Glutamatergic neuron (in vitro differentiated cells): ENCODE results near the gene CEP63. TPM values are rescaled to one million over a fixed set of nuclear protein-coding genes. Genes with fewer than 3 reads are reported as not detected.

Source experiments
- DNase-seq: peaks from one replicate; pipeline ENCODE4 v3.0.0; 2022
- H3K27ac Mint-ChIP-seq: one replicate; pipeline ENCODE4 v1.8.0; 2020; ENCODE audit warnings: mild to moderate bottlenecking, mixed read lengths, inconsistent platforms; ENCODE audit not compliant: unreplicated experiment
- H3K27me3 Mint-ChIP-seq: one replicate; pipeline ENCODE4 v1.8.0; 2020; ENCODE audit warnings: mild to moderate bottlenecking, moderate library complexity, mixed read lengths, inconsistent platforms; ENCODE audit not compliant: unreplicated experiment
- H3K36me3 Mint-ChIP-seq: one replicate; pipeline ENCODE4 v1.8.0; 2020; ENCODE audit warnings: mild to moderate bottlenecking, mixed read lengths, inconsistent platforms; ENCODE audit not compliant: unreplicated experiment
- H3K4me1 Mint-ChIP-seq: one replicate; pipeline ENCODE4 v1.8.0; 2020; ENCODE audit warnings: mild to moderate bottlenecking, low read depth, mixed read lengths, inconsistent platforms; ENCODE audit not compliant: unreplicated experiment
- H3K4me3 Mint-ChIP-seq: one replicate; pipeline ENCODE4 v1.8.0; 2020; ENCODE audit warnings: mild to moderate bottlenecking, mixed read lengths, inconsistent platforms; ENCODE audit not compliant: unreplicated experiment
- H3K9me3 Mint-ChIP-seq: one replicate; pipeline ENCODE4 v1.8.0; 2020; ENCODE audit warnings: mild to moderate bottlenecking, moderate library complexity, mixed read lengths, inconsistent platforms; ENCODE audit not compliant: unreplicated experiment
- total RNA-seq: library from RNA; stranded (reverse); fragmentation: NEBNext Ultra II Directional; extraction: Animal tissue kit (Norgen Biotek cat#: 25700); gene quantifications from one replicate; pipeline ENCODE4 v1.2.1, GENCODE V29; 2021; ENCODE audit not compliant: unreplicated experiment
- TF ChIP-seq, protein P1 (sequence below): fragments of 200-600 bp; sonication (generic); IDR thresholded peaks from one replicate; pipeline ENCODE4 v1.5.0; 2021; ENCODE audit not compliant: partially characterized antibody, unreplicated experiment

CEP63 gene
- total RNA-seq, 1 donor from 2014 or later = 37.8 TPM

DNA sequence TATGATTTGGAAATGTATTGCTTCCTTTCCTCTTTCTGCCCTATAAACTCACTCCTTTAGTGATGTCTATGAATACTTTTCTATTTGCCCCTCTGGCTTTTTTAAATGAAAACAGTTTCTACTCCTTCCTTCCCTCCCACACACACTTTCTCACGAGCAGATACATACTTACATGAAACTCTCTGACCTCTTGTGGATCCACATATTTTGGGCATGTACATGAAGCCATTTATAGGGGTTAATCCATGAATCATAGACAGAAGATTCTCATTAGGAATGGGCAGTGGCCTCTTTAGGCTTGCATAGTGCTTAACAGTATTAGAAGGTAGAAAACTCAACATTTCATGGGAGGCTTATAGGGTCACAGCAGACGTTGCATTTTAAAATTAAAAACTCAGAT lies 24.9 kb upstream of the CEP63 start:
- peaks cover 6% of the 10 kb centered on the region for H3K4me1 Mint-ChIP-seq
- DNase-seq = no peak
- H3K27me3 Mint-ChIP-seq = peaks cover 1% of the 10 kb centered on the region
- no peaks in the 10 kb centered on the region for H3K9me3 Mint-ChIP-seq
- H3K27ac Mint-ChIP-seq = no peak overlapping the region
- no peak overlapping the region for H3K4me3 Mint-ChIP-seq
- no peaks in the 10 kb centered on the region for H3K36me3 Mint-ChIP-seq
- TF ChIP-seq, protein P1, sequence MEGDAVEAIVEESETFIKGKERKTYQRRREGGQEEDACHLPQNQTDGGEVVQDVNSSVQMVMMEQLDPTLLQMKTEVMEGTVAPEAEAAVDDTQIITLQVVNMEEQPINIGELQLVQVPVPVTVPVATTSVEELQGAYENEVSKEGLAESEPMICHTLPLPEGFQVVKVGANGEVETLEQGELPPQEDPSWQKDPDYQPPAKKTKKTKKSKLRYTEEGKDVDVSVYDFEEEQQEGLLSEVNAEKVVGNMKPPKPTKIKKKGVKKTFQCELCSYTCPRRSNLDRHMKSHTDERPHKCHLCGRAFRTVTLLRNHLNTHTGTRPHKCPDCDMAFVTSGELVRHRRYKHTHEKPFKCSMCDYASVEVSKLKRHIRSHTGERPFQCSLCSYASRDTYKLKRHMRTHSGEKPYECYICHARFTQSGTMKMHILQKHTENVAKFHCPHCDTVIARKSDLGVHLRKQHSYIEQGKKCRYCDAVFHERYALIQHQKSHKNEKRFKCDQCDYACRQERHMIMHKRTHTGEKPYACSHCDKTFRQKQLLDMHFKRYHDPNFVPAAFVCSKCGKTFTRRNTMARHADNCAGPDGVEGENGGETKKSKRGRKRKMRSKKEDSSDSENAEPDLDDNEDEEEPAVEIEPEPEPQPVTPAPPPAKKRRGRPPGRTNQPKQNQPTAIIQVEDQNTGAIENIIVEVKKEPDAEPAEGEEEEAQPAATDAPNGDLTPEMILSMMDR = no peak

DNA sequence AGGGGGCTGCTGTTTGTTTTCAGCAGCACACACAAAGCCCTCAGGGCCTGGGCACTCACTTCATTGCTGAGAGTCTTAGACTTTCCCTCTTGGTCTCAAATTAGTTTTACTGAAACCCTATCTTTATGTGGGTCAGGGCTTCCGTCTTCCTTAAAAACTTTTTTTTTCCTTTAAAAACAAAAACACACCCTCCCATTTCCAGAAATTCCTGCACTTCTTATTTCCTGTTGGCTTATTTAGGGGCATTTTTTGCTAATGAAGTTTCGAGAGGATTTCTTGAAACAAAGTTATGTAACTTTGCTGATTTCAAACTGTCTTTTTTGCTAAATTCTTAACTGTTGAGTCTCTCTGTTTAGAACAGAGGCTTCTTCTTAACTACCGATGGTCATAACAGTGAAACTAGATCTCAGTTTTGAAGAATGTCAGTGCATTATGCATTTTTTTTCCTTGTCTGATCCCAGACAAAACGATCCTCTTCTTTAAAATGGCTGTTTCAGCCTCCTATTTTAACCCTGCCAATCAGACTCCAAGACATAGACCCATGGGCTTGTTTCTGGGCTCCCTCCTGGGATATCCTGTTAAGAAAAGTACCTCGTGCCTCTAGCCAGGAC lies 23.4 kb upstream of the CEP63 start:
- Mint-ChIP-seq H3K27ac (no peak overlapping the region), H3K36me3 (no peaks in the 10 kb centered on the region), H3K27me3 (peaks cover 1% of the 10 kb centered on the region), H3K4me3 (no peak overlapping the region), H3K9me3 (no peaks in the 10 kb centered on the region), H3K4me1 (peaks cover 7% of the 10 kb centered on the region)
- TF ChIP-seq, protein P1 = no peak
- no peak for DNase-seq

DNA sequence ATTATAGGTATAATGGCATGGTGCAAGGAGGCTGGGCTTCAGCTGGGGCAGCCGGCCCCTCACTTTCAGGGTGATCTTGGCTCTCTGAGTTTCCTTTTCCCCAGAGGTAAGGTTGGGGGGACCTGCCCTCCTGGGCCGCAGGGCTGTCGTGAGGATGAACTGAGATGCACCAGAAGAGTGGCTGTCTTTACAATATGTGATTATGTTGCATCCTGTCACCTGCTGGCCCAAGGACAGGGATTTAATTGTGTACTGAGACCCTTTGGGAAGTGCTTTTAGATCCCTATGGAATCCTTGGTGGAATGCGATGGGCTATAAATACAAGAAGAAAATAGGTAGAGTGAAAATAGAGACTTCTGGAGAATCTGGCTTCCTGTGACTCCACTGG lies 22.2 kb upstream of the CEP63 start:
- H3K27me3 Mint-ChIP-seq = peaks cover 1% of the 10 kb centered on the region
- no peaks in the 10 kb centered on the region for H3K9me3 Mint-ChIP-seq
- H3K4me3 Mint-ChIP-seq = no peak overlapping the region
- no peak for DNase-seq
- no peak overlapping the region for H3K27ac Mint-ChIP-seq
- peaks cover 11% of the 10 kb centered on the region for H3K4me1 Mint-ChIP-seq
- H3K36me3 Mint-ChIP-seq = no peaks in the 10 kb centered on the region
- TF ChIP-seq, protein P1 = no peak

DNA sequence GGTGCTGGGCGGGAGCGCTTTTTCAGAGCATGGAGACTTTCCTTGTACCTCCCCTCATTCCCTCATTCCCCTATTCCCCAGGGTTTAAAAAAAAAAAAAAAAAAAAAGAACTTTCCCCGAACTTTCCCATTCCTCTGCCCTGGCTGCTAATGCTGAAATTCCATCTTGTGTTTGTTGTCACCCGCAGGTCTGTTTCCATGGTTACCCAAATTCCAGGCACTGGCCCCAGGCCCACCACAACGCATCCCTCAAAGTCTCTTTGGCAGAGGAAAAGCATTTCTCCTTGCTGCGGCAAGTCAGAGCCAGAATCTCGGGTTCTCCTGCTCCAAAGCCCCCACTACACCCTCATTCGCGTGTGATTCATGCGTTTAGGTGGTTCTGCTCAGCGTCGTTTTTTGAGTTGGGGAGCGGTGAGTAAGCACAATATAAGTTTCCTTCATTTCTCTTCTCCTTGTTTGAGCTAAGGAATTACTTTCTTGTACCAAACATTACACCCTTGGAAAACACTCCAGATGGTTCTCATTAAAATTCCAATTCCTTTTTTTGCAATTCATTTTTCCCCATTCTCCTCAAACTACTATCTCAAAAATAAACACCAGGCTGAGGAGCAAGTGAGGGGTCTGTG lies 21.7 kb upstream of the CEP63 start:
- Mint-ChIP-seq H3K27me3 (peaks cover 1% of the 10 kb centered on the region), H3K4me3 (no peak overlapping the region), H3K36me3 (no peaks in the 10 kb centered on the region), H3K4me1 (peaks cover 13% of the 10 kb centered on the region), H3K9me3 (no peaks in the 10 kb centered on the region), H3K27ac (no peak overlapping the region)
- no peak for DNase-seq
- TF ChIP-seq, protein P1 = no peak

DNA sequence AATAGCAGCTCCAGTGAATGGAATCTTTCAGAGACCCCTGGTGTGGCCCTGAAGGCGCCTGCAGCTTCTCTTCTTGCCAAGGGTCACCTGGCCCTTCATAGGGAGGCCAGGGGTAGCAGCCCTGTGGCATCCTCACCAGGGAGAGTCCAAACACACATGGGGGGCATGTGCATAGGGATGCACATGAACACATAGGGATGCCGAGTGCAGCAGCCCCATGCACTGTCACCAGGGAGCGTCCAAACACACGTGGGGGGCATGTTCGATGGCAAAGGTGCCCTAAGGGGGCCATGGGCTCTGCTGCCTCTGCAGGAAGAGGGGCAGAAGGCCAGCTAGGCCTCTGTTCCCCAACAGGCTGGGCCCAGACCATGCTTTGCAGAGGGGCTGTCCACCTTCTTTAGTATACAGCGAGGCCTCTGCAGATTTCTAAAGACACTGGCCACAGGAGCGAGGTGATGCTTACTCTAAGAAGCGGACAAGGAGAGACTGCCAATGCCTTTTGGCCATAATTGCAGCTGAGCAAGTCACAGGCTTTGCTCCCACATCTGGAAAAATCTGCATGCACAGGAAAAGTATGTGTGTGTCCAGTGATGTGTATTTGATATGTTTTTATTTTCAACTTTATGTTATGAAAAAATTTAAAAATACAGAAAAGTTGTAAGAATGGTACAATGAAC lies 21.0 kb upstream of the CEP63 start:
- peaks cover 13% of the 10 kb centered on the region for H3K4me1 Mint-ChIP-seq
- TF ChIP-seq, protein P1 = no peak
- no peaks in the 10 kb centered on the region for H3K36me3 Mint-ChIP-seq
- peaks cover 1% of the 10 kb centered on the region for H3K27me3 Mint-ChIP-seq
- DNase-seq = no peak
- no peak overlapping the region for H3K27ac Mint-ChIP-seq
- H3K9me3 Mint-ChIP-seq = no peaks in the 10 kb centered on the region
- no peak overlapping the region for H3K4me3 Mint-ChIP-seq
